Measurements from ENCODE around the gene ZNF813.

Gene ZNF813

DNA sequence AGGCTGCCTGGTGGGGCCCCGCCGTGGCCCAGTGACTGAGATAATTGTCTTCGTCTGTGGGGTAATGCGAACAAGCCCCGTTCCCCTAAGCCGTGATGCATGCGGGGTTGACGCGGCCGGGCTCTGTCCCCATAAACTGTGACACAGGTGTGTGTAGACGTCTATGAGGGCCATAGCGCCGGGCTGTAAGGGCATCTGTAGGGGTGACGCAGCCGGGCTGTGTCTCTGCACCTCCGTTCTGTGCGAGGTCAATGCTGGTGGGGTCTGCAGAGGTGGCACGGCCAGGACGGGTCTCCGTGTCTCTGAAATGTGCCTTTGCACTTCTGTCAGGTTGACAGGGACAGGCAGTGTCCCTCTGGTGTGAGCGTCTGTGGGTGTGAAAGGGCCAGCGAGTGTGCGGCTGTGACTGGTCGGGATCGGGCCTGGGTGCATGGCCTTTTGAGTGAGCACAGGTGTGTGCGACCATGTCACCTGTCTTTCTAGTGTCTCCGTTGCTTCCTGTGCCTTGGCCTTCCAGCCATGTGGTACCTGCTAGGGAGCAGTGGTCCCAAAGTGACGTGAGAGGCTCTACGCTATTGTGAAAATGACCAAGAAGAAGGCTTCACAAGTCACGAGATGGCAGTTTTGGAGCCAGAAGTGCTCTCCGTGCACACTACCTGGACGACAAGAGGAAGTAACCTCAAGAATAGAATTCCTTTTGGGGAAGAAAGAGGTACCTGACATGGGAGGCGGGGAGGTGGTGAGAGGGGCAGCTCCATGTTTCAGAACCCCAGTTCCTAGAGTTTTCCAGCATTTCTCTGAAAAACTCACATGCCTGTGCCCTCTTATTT lies 54.1 kb downstream of the ZNF813 start:
- no peak for FAIRE-seq

DNA sequence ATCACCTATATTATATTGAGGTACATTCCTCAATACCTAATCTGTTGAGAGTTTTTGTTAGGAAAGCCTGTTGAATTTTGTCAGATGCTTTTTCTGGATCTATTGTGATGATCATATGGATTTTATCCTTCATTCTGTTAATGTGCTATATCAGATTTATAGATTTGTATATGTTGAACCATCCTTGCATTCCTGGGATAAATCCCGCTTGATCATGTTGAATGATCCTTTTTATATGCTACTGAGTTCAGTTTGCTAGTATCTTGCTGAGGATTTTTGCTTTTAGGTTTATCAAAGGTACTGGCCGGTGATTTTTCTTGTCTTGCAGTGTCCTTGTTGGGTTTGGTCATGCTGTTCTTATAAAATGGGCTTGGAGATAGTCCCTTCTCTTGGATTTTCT lies 58.4 kb downstream of the ZNF813 start:
- FAIRE-seq, result no peak

DNA sequence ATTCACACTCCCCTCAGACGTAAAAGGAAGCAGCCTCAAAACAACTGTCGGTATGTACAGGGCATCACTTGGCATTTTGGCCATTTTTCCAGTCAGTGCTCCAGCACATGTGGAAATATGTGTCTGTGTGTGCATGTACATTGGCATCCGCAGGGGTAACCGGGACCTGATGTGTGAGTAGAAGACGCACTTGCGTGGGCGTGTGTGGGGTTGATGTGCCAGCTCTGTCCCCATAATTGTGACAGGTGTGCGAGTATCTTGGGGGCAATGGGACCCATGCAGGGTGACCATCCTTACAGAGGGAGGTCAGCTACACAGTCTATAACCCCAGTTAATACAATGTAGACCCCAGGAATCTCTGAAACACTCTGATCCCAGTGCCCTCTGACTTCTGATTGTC lies 63.1 kb downstream of the ZNF813 start:
- no peak for FAIRE-seq

DNA sequence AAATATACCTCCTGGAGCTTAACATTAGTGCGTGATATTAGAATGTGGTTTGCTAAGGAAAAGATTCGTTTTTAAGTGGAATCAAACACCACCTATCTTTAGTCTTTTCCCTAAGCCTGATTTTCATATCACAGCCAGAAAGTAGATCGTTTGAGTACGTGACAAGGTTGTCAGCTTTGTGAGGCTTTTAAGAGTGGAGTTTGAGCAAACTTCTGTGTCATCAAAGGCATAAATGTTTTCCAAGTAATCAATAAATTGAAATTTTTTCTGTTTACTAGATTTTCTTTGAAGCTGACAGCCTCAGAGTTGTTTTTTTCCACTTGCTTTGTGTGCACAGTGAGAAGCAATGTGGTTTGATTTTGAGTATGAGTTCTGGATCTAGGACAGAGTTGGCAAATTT lies 63.9 kb downstream of the ZNF813 start:
- FAIRE-seq, result no peak

DNA sequence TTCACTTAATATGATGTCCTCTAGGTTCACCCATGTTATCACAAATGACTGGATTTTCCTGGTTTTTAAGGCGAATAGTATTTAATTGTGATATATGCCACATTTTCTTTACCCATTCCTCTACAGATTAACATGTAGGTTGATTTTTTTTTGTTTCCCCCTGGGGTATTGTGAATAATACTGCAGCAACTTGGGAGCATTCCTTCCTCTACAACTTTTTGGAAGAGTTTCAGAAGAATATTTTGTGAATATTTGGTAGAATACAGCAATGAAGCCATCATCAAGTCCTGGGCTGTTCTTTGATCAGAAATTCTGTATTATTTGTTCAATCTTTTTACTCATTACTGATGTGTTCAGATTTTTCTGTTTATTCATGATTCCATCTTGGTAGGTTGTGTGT lies 64.8 kb downstream of the ZNF813 start:
- no peak for FAIRE-seq

DNA sequence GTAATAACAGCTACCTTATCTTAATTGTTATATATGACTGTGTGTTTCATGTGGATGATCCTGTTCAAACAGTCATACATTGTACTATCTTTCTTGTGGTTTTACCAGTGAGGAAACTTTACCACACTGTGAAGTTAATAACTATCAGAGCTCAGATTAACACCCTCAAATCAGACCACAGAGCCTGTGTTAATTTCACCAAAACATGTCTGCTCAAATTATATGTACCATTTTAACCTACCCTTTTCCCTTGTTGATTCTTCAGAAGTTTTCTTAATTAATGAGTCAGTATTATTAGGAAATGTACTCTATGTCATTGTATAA lies 68.7 kb downstream of the ZNF813 start:
- no peak for FAIRE-seq

DNA sequence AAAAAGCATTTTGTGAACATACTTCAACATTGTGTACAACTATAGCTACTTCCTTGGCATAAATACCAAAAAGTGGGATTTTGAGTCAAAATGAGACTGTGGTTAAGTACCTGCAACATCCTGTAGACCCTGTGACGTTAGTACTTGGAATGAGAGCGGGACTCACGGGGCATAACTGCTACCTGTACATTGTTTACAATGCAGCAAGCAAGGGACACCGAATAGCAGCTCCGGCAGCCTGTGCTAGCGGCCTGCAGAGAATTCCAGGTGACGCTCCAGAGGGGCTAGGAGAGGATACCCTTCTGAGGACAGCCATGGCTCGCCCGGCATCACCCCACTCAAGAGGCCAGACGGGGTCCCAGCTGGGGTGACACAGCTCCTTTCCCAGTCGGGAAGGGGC lies 69.6 kb downstream of the ZNF813 start:
- FAIRE-seq, result no peak

DNA sequence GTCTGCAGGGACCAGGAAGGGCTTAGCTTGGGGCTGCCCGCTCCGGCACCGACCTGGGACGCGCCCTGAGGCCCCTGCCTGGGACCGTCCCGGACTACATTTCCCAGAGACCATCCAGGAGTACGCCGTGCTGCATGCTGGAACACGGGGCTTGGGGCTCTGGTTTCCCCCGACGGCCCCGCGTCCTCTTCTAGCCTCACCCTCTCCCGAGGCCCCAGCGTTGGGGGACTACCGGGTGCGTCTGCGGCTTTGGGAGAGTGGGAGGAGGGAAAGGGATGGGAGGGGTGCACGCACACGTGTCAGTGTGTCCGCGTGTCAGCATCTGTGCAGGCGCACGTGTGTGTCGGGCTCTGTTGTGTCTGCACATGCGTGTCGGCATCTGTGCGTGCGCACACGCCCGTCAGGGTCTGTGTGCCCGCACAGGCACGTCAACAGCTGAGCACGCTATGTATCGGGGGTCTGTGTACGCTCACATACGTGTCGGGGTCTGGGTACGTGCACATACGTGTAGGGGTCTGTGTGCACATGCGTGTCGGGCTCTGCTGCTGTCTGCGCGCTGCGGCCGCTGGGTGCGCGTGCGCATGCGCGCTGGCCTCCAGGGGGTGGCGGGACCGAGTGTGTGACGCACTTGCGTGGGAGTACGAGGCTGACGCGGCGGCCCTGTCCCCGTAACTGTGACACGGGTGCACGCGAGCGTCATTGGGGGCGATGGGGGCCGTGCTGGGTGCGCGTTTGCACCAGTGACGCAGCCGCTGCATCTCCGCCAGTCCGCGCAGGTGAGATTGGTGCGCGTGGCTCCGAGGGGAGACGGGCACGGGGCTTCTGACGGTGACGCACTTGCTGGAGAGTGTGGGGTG lies 70.2 kb downstream of the ZNF813 start, which contains the start of gene ZNF331:
Gene ZNF331 (plus strand): TSS at position 625 of the 857 bp plus-strand sequence. CDS start 31,232 bp downstream, outside the sequence.
- FAIRE-seq, result no peak

DNA sequence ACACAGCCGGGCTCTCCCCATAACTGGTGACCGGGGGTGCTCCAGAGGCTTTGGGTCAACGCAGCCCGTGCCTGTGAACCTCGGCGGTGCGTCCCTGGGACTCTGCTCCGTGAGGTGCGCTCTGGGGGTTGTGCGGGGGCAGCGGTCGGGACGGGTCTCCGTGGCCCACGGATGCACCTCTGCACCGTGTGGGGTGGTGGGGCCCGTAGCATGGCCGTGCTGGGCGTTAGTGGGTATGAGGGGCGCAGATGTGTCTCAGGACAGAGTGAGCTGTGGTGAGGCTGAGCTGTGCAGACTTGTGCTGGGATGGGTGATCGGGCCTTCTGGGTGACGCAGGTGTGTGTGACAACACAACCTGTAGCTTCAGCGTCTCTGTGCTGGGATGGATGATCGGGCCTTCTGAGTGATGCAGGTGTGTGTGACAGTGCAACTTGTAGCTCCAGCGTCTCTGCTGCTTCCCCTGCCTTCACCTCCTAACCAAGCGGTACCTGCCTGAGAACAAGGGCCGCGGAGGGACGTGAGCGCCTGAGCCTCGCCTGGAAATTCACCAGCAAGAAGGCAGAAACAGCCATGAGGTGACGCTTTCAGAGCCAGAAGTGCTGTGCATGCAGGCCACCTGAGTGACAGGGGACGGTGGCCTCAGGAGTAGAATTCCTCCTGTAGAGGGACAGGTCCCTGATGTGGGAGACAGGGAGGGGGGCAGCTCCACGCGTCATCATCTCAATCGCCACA lies 71.0 kb downstream of the ZNF813 start:
- no peak for FAIRE-seq

DNA sequence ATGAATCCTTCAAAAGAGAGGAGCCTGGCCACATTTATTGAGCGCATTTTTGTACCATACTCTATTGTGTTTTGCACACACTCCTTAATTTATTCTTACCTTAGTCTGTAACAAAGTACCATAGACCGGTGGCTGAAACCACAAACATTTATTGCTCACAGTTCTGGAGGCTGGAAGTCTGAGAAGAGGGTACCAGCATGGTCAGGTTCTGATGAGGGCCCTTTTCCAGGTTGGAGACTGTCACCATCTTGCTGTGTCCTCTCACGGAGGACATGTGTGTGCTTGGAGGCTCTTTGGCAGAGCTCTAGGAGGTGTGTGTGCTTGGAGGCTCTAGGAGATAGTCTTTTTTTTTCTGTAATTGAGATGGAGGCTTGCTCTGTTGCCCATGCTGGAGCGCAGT lies 72.6 kb downstream of the ZNF813 start:
- FAIRE-seq, result no peak

DNA sequence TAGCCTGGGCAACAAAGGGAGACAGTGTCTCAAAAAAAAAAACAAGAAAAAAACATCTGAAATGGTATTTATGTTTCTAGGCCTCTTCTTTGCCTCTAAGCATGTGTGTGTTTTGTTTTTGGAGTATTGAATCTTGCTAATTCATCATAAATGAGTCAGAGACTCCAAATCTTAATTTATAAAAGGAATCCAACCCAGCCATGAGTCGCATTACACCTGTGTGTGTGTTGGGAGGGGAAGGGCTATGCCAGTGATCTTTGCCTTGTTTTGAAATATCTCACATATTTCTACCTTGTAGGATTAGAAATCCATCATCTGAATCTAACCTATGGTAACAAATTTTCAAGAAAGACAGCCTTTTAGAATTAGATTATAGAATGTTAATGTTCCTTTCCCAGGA lies 74.4 kb downstream of the ZNF813 start:
- no peak for FAIRE-seq

DNA sequence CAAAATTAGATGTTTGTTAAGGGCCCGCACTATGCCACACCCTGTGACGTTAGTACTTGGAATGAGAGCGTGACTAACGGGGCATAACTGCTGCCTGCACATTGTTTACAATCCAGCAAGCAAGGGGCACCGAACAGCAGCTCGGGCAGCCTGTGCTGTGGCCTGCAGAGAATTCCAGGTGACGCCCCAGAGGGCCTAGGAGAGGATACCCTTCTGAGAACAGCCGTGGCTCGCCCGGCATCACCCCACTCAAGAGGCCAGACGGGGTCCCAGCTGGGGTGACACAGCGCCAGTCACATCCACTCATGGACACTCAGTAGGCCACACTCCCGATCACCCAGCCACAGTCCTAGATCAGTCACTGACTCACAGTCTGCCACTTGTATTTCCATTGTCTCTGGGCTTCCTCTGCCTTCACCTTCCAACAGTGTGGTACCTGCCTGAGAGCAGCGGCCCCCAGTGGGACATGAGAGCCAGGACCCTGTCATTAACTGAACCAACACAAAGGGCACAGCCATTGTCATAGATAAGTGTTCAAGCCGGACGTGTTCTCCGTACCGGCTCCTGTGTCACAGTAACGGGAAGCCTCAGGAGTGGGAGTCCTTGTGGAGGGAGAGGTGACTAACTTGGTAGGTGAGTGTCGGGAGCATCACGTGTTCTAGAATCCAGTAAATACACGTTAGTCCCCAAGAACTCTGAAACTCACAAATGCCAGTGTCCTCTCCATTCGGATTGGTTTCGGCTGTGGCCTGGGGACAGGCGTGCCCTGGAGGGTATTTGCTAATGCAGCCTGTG lies 77.9 kb downstream of the ZNF813 start:
- FAIRE-seq, result no peak
